NCI-H1930 (cell line): ENCODE results near the gene PCDHGB7.
A peak's percentile ranks its signal among the peaks of the same experiment; 100 is the strongest.
"Not testable (repeated sequence)": the region's sequence is repeated elsewhere in the genome, so short reads cannot be mapped to it uniquely, and the experiment has no call there.

Experiments
- DNase-seq, 2 experiments: peaks; one replicate each; lab custom pipeline; 2025; lab: John Stamatoyannopoulos, UW

Gene PCDHGB7

GRCh38 chr5:141397756-141398551 lies 19.5 kb upstream of the PCDHGB7 start, which contains the start of gene PCDHGB5:
Gene PCDHGB5 (plus strand): TSS chr5:141397947. CDS start chr5:141398128, 181 bp downstream.
- not testable (repeated sequence) for DNase-seq

GRCh38 chr5:141398608-141399007 lies 18.9 kb upstream of the PCDHGB7 start:
- DNase-seq: no peak

GRCh38 chr5:141399555-141400258 lies 17.8 kb upstream of the PCDHGB7 start:
- DNase-seq: no peak

- no peak for DNase-seq
Observed at GRCh38 chr5:141402553-141403243, 14.8 kb upstream of the PCDHGB7 start, which contains the start of gene PCDHGA9. Gene PCDHGA9 (plus strand): TSS chr5:141402778. CDS start chr5:141402953, 175 bp downstream.

GRCh38 chr5:141403387-141403786 lies 14.1 kb upstream of the PCDHGB7 start:
- DNase-seq: no peak

DNA sequence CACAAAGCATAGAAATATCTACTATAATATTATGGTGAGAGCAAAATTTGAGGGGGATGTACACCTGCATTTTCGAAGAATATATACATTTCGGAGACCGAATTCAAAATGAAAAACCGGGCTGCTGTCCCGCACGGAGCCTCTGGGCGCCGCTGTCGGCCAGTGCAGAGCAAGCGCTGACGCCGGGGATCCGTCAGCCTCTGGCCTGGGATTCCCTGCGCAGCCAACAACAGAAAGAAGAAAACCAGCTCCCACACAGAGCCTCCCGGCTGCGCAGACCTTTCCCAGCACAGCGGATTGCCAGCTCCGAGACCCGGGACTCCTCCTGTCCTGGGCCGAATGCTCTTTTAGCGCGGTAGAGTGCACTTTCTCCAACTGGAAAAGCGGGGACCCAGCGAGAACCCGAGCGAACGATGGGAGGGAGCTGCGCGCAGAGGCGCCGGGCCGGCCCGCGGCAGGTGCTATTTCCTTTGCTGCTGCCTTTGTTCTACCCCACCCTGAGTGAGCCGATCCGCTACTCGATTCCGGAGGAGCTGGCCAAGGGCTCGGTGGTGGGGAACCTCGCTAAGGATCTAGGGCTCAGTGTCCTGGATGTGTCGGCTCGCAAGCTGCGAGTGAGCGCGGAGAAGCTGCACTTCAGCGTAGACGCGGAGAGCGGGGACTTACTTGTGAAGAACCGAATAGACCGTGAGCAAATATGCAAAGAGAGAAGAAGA lies 9.5 kb upstream of the PCDHGB7 start, which contains the start of gene PCDHGB6:
Gene PCDHGB6 (plus strand): TSS at position 232 of the 716 bp plus-strand sequence. CDS start 182 bp downstream, at position 414.
- DNase-seq: not testable (repeated sequence)

DNA sequence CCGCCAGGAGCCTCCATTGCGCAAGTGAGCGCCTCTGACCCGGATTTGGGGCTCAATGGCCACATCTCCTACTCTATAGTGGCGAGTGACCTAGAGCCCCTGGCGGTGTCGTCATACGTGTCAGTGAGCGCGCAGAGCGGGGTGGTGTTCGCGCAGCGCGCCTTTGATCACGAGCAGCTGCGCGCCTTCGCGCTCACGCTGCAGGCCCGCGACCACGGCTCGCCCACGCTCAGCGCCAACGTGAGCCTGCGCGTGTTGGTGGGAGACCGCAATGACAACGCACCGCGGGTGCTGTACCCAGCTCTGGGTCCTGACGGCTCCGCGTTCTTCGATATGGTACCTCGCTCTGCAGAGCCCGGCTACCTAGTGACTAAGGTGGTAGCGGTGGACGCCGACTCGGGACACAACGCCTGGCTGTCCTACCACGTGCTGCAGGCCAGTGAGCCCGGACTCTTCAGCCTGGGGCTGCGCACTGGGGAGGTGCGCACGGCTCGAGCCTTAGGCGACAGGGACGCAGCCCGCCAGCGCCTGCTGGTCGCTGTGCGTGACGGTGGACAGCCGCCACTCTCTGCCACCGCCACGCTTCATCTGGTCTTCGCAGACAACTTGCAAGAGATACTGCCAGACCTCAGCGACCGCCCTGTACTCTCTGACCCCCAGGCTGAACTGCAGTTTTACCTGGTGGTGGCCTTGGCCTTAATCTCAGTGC lies 7.7 kb upstream of the PCDHGB7 start:
- DNase-seq: no peak

- no peak for DNase-seq
Observed at GRCh38 chr5:141411575-141411974, 5.9 kb upstream of the PCDHGB7 start.

GRCh38 chr5:141412854-141413539 lies 4.5 kb upstream of the PCDHGB7 start, which contains the start of gene PCDHGA10:
Gene PCDHGA10 (plus strand): TSS chr5:141412987. CDS start chr5:141413176, 189 bp downstream.
- DNase-seq: peak in 1 of 2 experiments; percentile 23

DNA sequence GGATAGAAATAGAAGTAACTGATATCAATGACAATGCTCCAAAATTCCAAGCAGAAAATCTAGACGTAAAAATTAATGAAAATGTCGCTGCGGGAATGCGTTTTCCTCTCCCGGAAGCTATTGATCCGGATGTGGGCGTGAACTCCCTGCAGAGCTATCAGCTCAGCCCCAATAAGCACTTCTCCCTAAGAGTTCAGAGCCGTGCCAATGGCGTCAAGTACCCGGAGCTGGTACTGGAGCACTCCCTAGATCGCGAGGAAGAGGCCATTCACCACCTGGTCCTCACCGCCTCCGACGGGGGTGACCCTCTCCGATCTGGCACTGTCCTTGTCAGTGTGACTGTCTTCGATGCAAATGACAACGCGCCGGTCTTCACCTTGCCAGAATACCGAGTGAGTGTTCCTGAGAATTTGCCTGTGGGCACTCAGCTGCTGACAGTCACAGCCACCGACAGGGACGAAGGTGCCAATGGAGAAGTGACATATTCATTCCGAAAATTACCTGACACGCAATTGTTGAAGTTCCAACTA lies 3.9 kb upstream of the PCDHGB7 start:
- no peak for DNase-seq

GRCh38 chr5:141414548-141415274 lies 2.8 kb upstream of the PCDHGB7 start:
- DNase-seq: not testable (repeated sequence)

GRCh38 chr5:141415275-141415618 lies 2.2 kb upstream of the PCDHGB7 start:
- DNase-seq: not testable (repeated sequence)

GRCh38 chr5:141419074-141419880 lies 1.8 kb downstream of the PCDHGB7 start:
- no peak for DNase-seq

DNA sequence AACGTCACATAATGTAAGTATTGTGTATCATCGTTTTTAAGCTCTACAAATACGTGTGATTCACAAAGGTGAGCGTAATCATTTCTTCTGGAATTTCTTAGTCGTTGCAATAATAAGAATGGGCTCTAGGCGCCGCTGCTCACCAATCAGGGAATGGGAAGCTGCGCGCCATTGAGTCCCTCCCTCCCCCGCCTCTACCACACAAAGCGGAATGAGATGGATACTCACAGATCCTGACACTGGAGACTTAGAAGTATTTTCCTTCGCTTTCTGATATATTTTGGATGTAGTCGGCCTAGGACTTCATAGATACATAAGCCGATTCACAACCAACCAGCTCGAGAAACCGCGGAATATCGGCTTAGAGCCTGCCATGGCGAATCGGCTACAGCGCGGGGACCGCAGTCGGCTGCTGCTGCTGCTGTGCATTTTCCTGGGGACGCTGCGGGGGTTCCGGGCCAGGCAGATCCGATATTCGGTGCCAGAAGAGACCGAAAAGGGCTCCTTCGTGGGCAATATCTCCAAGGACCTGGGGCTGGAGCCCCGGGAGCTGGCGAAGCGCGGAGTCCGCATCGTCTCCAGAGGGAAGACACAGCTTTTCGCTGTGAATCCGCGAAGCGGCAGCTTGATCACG lies 3.5 kb downstream of the PCDHGB7 start, which contains the start of gene PCDHGA11:
Gene PCDHGA11 (plus strand): TSS at position 197 of the 634 bp plus-strand sequence. CDS start 177 bp downstream, at position 374.
- no peak for DNase-seq

DNA sequence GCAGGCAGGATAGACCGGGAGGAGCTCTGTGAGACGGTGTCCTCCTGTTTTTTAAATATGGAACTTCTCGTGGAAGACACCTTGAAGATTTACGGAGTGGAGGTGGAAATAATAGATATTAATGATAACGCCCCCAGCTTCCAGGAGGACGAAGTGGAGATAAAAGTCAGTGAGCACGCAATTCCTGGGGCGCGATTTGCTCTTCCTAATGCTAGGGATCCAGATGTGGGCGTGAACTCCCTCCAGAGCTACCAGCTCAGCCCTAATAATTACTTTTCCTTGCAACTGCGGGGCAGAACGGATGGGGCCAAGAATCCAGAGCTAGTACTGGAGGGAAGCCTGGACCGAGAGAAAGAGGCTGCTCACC lies 4.0 kb downstream of the PCDHGB7 start:
- DNase-seq: no peak

DNA sequence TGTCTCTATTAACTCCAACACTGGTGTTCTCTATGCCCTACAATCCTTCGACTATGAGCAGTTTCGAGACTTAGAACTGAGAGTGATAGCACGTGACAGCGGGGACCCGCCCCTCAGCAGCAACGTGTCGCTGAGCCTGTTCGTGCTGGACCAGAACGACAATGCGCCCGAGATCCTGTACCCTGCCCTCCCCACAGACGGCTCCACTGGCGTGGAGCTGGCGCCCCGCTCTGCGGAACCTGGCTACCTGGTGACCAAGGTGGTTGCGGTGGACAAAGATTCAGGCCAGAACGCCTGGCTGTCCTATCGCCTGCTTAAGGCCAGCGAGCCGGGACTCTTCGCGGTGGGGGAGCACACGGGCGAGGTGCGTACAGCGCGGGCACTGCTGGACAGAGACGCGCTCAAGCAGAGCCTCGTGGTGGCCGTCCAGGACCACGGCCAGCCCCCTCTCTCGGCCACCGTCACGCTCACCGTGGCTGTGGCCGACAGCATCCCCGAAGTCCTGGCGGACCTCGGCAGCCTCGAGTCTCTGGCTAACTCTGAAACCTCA lies 5.3 kb downstream of the PCDHGB7 start:
- DNase-seq: no peak

DNA sequence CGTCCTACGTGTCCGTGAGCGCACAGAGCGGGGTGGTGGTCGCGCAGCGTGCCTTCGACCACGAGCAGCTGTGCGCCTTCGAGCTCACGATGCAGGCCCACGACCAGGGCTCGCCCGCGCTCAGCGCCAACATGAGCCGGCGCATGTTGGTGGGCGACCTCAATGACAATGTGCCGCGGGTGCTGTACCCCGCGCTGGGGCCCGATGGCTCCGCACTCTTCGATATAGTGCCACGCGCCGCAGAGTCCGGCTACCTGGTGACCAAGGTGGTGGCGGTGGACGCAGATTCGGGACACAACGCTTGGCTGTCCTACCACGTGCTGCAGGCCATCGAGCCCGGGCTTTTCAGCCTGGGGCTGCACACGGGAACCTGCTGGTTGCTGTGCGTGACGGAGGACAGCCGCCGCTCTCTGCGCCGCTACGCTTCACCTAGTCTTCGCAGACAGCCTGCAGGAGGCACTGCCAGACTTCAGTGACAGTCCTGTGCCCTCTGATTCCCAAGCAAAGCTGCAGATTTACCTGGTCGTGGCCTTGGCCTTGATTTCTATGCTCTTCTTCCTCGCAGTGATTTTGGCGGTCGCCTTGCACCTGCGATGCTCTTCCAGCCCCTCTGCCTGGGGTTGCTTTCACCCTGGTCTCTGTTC lies 10.4 kb downstream of the PCDHGB7 start:
- no peak for DNase-seq
